NCI-H1105 treated with DMSO at 0.1 percent for 48 hours (cell line): Measurements from ENCODE around the gene SRSF12.
"Not testable (repeated sequence)": the region's sequence is repeated elsewhere in the genome, so short reads cannot be mapped to it uniquely, and the experiment has no call there.

Source experiments
- DNase-seq: peaks from one replicate; lab custom pipeline; 2025; lab: John Stamatoyannopoulos, UW

The SRSF12 gene

GRCh38 chr6:89128256-89128671, 10.4 kb upstream of the SRSF12 start:
- not testable (repeated sequence) for DNase-seq

DNA sequence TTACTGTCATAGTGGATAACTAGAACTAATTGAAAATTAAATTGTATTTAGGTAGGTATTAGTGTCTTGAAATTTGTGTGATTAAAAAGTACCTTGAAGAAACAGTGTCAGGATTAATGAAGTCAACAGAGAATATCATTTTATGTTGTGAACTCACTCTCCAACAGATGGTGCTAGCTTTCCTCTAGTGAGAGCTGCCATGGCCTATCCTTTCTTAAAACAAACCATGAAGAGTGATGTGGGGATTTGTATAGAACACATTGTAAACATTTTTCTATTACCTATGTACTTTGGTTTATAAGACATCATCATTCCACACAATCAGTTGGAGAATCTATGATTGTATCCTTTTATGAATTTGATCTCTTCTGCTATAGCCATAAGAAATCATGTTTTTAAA, 4.8 kb upstream of the SRSF12 start:
- DNase-seq: peak; percentile 75

- no peak for DNase-seq
These were observed 4.1 kb upstream of the SRSF12 start for GRCh38 chr6:89121934-89122333.

DNA sequence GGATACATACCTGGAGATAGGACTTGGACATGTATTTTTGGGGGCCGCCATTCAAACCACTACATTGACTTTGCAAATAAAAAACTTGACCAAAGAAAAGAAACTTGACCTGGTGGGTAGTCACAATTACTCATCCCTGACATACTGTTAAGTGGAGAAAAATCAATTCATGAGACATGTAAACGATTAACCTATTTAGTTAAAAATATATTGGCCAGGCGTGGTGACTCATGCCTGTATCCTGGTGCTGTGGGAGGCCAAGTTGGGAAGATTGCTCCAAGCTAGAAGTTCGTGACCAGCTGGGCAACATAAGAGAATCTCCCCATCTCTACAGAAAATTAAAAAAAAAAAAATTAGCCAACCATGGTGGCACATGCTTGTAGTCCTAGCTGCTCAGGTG, 2.5 kb upstream of the SRSF12 start:
- DNase-seq: no peak

GRCh38 chr6:89118931-89119330, 1.1 kb upstream of the SRSF12 start:
- DNase-seq: no peak

DNA sequence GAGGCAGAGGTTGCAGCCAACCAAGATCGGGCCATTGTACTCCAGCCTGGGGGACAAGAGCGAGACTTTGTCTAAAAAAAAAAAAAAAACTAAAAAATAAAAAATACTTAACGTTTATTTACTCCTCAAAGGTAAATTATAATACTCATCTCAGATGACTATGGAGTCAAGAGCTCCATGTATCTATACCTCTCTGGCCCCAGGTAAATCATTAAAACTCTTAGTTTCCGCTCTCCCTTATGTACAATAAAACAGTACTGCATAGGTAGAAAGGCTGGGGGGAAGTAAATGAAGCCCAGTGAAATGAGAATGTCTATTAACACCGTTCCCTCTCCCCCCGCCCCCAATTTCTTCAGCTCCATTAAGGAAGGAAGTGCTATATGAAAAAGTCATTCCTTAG, 1.2 kb downstream of the SRSF12 start:
- no peak for DNase-seq

DNA sequence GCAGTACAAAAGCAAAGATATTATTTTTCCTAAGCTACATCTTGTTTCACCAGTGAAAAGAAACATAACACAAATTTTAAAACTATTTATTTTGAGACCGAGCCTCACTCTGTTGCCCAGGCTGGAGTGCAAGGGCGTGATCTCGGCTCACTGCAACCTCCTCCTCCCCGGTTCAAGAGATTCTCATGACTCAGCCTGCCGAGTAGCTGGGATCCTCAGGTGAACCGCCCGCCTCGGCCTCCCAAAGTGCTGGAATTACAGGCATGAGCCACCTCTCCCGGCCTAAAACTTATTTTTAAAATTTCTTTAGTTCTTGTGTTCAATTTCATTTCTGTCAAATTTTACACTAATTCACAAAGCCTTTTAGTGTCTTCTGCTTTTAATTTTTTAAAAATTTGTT, 5.9 kb downstream of the SRSF12 start:
- no peak for DNase-seq

GRCh38 chr6:89110284-89110683, 7.6 kb downstream of the SRSF12 start:
- DNase-seq: no peak

- DNase-seq: no peak
These were observed 17.8 kb downstream of the SRSF12 start for GRCh38 chr6:89100114-89100513.

DNA sequence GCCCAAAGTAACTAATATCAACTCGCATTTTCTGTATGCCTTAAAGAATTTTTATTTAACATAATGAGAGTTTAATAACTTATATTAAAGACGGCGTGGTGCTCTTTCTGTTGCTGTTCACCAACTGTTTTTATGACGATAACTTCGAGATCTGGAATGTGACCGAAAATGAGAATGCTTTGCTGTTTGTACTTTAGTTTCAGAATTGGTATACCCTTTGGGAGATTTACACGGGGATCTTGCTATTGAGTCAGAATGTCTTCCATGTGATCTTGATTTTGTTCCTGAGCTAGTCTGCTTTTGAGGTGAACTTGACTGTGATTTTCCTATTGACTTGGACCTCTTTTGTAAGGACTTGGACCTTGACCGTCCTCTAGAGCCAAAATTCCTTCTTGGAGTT, 19.4 kb downstream of the SRSF12 start:
- DNase-seq: no peak

GRCh38 chr6:89087881-89088280, 30.0 kb downstream of the SRSF12 start:
- DNase-seq: no peak

DNA sequence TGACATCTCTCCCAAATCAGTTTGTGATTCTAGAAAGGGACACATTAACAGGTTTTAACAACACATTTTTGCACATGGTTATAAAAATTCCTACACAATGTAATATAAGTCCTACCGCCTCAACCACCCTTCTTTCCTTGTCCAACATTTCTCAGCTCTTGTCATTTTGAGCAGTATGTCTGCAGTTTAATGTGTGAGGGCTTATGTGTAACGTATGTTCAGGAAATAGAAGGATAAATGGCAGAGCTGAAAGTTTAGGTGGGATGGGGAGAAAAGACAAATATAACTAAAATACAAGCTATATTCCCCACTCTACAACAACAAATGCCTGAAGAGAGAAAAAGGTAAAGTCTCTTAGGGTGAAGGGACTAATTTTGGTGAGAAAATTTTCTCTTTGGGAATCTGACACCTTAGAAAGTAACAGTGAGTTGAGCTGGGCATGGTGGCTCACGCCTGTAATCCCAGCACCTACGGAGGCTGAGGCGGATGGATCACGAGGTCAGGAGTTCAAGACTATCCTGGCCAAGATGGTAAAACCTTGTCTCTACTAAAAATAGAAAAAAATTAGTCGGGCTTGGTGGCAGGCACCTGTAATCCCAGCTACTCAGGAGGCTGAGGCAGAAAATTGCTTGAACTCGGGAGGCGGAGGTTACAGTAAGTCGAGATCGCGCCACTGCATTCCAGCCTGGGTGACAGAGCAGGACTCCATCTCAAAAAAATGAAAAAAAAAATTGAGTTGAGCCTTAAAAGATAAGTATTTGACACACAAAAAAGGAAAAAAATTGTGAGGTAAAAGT, 32.3 kb downstream of the SRSF12 start:
- DNase-seq: no peak

GRCh38 chr6:89084954-89085353, 32.9 kb downstream of the SRSF12 start:
- no peak for DNase-seq

GRCh38 chr6:89084542-89084941, 33.3 kb downstream of the SRSF12 start:
- no peak for DNase-seq

- DNase-seq: no peak
These were observed 35.4 kb downstream of the SRSF12 start for GRCh38 chr6:89082486-89082891.

- peak; percentile 97 for DNase-seq
These were observed 36.2 kb downstream of the SRSF12 start for GRCh38 chr6:89081423-89082322.

DNA sequence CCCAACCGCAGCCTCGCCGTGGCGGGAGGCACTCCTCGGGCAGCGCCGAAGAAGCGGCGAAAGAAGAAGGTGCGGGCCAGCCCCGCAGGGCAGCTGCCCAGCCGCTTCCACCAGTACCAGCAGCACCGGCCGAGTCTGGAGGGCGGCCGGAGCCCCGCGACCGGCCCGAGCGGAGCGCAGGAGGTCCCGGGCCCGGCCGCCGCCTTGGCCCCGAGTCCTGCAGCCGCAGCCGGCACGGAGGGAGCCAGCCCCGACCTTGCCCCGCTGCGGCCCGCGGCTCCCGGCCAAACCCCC, 36.8 kb downstream of the SRSF12 start:
- DNase-seq: no peak

GRCh38 chr6:89080281-89081128, 37.4 kb downstream of the SRSF12 start, which contains the start of gene PNRC1:
Gene PNRC1 (plus strand): TSS chr6:89080751. CDS start chr6:89080895, 144 bp downstream.
- DNase-seq: peak; percentile 98

GRCh38 chr6:89079511-89080234, 38.2 kb downstream of the SRSF12 start:
- peak; percentile 57 for DNase-seq

GRCh38 chr6:89073840-89074239, 44.0 kb downstream of the SRSF12 start:
- DNase-seq: no peak

DNA sequence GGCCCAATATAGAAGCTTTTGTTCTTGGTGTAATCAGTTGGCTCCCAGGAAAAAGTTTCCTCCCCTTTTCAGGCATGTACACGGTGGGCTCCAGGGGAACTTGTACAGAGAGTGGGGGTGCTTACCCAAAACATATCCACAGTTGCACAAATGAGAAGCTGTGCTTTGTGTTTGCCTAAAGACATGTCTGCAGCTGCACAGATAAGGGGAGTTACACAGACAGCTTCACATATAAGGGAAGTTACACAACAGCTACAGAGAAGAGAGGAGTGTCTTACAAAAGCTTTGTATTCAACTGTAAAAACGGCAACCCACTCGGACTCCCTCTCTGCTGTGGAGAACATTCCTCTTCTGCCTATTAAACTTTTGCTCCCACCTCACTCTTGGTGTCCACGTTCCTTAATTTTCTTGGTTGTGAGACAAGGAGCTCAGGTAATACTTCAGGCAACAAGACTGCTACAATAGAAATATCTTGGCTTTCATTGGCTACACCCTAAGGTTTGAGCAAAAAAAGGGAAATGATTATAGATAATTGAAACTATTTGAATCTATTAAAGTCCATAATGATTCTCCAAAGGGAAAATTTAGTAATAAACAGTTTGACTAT, 44.8 kb downstream of the SRSF12 start:
- no peak for DNase-seq
